Bronchial epithelial cell (primary cell): Measurements from ENCODE around the gene SPAG9. TPM values are rescaled to one million over a fixed set of nuclear protein-coding genes. Genes with fewer than 3 reads are reported as not detected.
"Not testable (repeated sequence)": the region's sequence is repeated elsewhere in the genome, so short reads cannot be mapped to it uniquely, and the experiment has no call there.

ENCODE experiments used
- DNase-seq: peaks from one replicate; pipeline ENCODE4 v3.0.0-alpha.2; 2010; ENCODE audit warnings: low read depth
- FAIRE-seq: peaks from 2 replicates; lab custom pipeline; 2011; peaks lifted over from hg19 to GRCh38; lab: Jason Lieb, UNC
- H3K27me3 ChIP-seq: 2 replicates; pipeline ENCODE4 v1.5.1; 2011; ENCODE audit warnings: low read length; ENCODE audit not compliant: control insufficient read depth, insufficient read depth
- H3K36me3 ChIP-seq: 2 replicates; pipeline ENCODE4 v1.5.1; 2011; ENCODE audit warnings: low read length; ENCODE audit not compliant: control insufficient read depth, insufficient read depth
- H3K4me3 ChIP-seq: 2 replicates; pipeline ENCODE4 v1.5.1; 2011; ENCODE audit warnings: mild to moderate bottlenecking, low read depth, low read length, control low read depth
- CTCF ChIP-seq: IDR thresholded peaks from 2 replicates; pipeline ENCODE4 v1.5.1; 2011; ENCODE audit warnings: mild to moderate bottlenecking, moderate library complexity, low read length, control low read depth, inconsistent platforms; ENCODE audit not compliant: insufficient read depth, severe bottlenecking
- total RNA-seq: library from RNA; depleted of rRNA; stranded (reverse); fragments of >200 nt; gene quantifications from 2 replicates; pipeline ENCODE4 v1.2.1, GENCODE V29; 2014

Gene SPAG9
- total RNA-seq, 1 donor from 2014 or later, result 85.0 TPM

DNA sequence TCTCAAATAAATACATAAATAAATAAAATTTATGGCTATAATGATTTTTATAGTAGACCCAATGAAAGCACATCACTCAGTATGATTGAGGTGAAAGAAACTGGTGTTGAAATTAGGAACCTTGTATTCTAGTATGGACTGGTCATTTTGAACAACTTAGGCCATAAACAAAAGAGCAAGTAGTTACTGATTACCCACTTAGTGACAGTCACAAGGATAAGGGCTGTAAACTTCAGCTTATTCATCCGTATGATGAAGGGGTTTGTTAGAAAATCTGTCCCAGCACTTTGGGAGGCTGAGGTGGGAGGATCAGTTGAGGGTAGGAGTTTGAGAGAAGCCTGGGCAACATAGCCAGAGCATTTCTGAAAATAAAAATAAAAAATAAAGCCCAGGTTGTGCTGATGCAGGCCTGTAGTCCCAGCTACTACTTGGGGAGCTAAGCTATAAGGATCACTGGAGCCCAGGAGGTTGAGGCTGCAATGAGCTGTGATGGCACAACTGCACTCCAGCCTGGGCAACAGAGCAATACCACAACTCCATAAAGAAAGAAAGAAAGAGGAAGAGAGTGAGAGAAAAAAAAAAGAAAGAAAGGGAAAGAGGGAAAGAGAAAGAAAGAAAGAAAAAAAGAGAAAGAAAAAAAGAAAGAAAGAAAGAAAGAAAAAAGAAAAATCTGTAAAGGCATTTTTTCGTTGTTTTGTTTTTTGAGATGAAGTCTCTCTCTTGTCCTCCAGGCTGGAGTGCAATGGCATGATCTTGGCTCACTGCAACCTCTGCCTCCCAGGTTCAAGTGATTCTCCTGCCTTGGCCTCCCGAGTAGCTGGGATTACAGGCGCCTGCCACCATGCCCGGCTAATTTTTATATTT is 4.2 kb upstream of the SPAG9 start:
- no peak for TF ChIP-seq CTCF
- DNase-seq, result no peak
- FAIRE-seq, result no peak
- Histone ChIP-seq H3K36me3 (no peaks in the 10 kb centered on the region), H3K27me3 (no peaks in the 10 kb centered on the region), H3K4me3 (no peak overlapping the region)

- H3K36me3 ChIP-seq, FAIRE-seq, H3K27me3 ChIP-seq, DNase-seq, H3K4me3 ChIP-seq: not testable (repeated sequence)
Observed at GRCh38 chr17:51122473-51123115, 1.9 kb upstream of the SPAG9 start.

GRCh38 chr17:51121620-51122472 is 1.2 kb upstream of the SPAG9 start:
- Histone ChIP-seq H3K36me3 (no peaks in the 10 kb centered on the region), H3K4me3 (peak overlapping the region; percentile 33), H3K27me3 (no peaks in the 10 kb centered on the region)
- TF ChIP-seq CTCF, result no peak
- DNase-seq, result peak; percentile 99
- no peak for FAIRE-seq

DNA sequence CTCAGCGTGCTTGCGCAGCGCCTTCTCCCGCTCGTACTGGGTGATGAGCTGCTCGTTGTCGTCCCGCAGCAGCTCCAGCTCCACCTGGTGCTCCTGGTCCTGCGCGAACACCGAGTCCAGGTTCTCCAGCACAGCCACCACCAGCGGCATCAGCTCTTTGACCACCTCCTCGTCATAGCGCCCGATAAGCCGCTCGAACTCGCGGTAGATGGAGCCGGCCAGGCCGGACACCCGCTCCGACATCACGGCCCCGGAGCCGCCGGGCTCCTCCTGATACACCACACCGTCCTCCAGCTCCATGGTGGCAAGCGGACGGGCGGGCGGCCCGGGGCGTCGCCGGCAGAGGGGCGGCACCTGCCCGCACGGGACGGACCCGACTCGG is 320 bp downstream of the SPAG9 start:
- Histone ChIP-seq H3K4me3 (peak overlapping the region; percentile 98), H3K36me3 (no peaks in the 10 kb centered on the region), H3K27me3 (no peaks in the 10 kb centered on the region)
- no peak for TF ChIP-seq CTCF
- peak; percentile 32 for DNase-seq
- FAIRE-seq, result no peak

DNA sequence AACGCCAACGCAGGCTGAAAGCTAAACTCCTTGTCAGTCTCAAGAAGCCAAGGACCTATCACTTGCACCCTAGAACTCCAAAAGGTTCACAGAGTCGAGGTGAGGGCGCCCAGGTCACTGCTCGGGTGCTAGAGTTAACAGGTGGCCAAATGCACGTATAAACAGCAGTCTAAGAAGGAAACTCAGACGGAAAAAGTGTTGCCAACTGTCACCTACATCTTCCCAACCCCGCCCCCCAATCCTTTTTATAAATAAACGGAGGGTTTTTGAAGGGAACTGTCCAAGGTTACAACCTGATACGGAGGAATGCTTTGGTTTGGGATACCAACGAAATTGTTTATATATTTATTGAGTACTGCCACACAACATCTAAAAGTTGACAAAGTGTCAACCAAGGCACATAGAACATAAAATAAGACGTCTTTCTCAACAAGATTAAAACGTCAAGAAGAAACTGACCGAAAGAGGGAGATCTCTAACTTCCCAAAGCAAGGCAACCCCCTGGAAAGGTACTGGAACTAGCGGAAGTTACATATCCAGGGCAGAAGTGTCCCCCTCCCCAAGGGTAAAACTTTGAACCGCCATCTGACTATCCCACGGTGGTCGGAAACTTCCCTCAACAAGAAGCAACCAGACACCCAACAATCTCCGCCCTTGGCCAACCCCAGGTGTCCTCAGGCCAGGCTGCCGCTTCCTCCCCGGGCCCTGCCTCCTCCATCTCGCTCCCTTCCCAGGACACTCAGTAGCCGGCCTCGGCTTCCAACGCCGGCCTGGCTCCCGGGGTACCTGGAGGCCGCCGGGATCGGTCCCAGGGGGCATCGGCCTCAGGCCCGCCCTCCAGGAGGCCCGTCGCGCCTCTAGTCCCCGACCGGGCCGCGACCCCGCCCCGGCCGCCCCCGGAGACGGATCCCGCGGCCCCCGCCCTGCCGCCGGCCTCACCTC is 982 bp downstream of the SPAG9 start:
- DNase-seq (peak; percentile 51), FAIRE-seq (no peak)
- no peaks in the 10 kb centered on the region for H3K36me3 ChIP-seq
- peak; percentile 28 for TF ChIP-seq CTCF
- no peaks in the 10 kb centered on the region for H3K27me3 ChIP-seq
- H3K4me3 ChIP-seq, result peak overlapping the region; percentile 98
